ENCODE measurements around the gene PTN.
"Not testable (repeated sequence)": the region's sequence is repeated elsewhere in the genome, so short reads cannot be mapped to it uniquely, and the experiment has no call there.

- TF ChIP-seq, protein P1, sequence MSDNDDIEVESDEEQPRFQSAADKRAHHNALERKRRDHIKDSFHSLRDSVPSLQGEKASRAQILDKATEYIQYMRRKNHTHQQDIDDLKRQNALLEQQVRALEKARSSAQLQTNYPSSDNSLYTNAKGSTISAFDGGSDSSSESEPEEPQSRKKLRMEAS (IDR thresholded peaks at IDR 0.05) = not testable (repeated sequence)
- not testable (repeated sequence) for TF ChIP-seq CHD4 (IDR thresholded peaks at IDR 0.05; ENCODE audit: borderline replicate concordance); EP300 (IDR thresholded peaks at IDR 0.05); CTCF (IDR thresholded peaks at IDR 0.05); MYC (IDR thresholded peaks at IDR 0.05; ENCODE audit: borderline replicate concordance, low read length); REST (IDR thresholded peaks at IDR 0.05); NFE2L2 (conservative IDR thresholded peaks at IDR 0.05; ENCODE audit: low read length)
Observed at GRCh38 chr7:137268001-137268865, 75.3 kb downstream of the PTN start.
